GM12873 (cell line): ENCODE results near the gene GOLGA6L9.
"Not testable (repeated sequence)": the region's sequence is repeated elsewhere in the genome, so short reads cannot be mapped to it uniquely, and the experiment has no call there.

Experiments used
- TF ChIP-seq, protein P1 (sequence below): IDR thresholded peaks from 2 replicates; pipeline ENCODE4 v1.5.1; 2012; ENCODE audit warnings: low read depth, mild to moderate bottlenecking, moderate library complexity, low read length, control low read depth; ENCODE audit not compliant: insufficient read depth; ENCODE audit errors: missing control alignments

Gene GOLGA6L9

GRCh38 chr15:82429693-82430092 is at the start of gene GOLGA6L9:
GOLGA6L9 (plus strand) TSS chr15:82429816; CDS start chr15:82430080, 264 bp downstream.
- TF ChIP-seq, protein P1, sequence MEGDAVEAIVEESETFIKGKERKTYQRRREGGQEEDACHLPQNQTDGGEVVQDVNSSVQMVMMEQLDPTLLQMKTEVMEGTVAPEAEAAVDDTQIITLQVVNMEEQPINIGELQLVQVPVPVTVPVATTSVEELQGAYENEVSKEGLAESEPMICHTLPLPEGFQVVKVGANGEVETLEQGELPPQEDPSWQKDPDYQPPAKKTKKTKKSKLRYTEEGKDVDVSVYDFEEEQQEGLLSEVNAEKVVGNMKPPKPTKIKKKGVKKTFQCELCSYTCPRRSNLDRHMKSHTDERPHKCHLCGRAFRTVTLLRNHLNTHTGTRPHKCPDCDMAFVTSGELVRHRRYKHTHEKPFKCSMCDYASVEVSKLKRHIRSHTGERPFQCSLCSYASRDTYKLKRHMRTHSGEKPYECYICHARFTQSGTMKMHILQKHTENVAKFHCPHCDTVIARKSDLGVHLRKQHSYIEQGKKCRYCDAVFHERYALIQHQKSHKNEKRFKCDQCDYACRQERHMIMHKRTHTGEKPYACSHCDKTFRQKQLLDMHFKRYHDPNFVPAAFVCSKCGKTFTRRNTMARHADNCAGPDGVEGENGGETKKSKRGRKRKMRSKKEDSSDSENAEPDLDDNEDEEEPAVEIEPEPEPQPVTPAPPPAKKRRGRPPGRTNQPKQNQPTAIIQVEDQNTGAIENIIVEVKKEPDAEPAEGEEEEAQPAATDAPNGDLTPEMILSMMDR: not testable (repeated sequence)

- TF ChIP-seq, protein P1: no peak
Measured at GRCh38 chr15:82393671-82394070, 35.9 kb upstream of the GOLGA6L9 start.

GRCh38 chr15:82397817-82398216 is 31.8 kb upstream of the GOLGA6L9 start:
- TF ChIP-seq, protein P1: no peak

DNA sequence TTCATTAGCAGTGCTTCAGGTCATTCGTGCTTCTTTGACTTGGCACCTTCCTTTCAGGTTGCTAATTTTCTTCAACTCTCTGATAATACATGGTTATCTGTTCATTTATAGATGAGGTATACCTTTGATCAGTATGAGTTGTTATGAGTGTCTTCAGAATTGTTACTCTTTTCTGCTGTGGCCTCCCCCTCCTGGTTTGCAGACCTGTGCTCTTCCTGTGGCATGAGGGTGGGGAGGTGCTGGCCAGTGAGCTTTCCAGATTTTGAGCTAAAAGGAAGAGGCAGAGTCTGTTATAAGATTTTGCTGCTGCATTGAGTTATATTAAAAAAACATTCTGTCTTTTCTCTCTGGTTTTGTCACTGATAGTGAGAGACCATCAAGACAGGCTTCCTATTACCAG is 30.8 kb upstream of the GOLGA6L9 start:
- TF ChIP-seq, protein P1: no peak

DNA sequence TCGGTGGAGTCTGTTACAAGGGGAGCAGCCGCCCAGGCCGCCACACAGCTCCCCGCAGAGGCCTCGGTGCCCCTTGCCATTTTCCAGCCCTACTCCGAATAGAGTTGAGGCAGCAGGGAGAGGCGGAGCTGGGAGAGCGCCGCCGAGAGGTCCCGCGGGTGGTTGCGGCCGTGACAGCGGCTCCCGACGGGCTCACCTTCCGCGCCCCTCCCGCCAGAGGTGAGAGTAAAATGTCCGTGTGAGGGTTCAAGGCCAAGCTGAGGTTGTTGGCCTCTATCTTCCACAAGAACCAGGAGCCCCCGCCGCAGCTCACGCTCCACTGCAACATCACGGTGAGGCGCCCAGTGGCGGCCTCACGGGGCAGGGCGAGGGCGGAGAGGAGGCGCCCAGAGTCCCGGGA is 15.8 kb downstream of the GOLGA6L9 start:
- TF ChIP-seq, protein P1: peak; percentile 15
